HepG2 (cell line): ENCODE data around the gene ALDH1L2. TPM values are rescaled to one million over a fixed set of nuclear protein-coding genes. Genes with fewer than 3 reads are reported as not detected.

Experiments
- ATF4 ChIP-seq, 2 experiments: fragments of 450-650 bp in 1 of 2; sonication (generic) in 1 of 2; formaldehyde crosslinking; IDR thresholded peaks; 2 replicates each; pipeline versions ENCODE4 v1.5.0 to v1.8.0; 2020 to 2022; ENCODE audit warnings: mild to moderate bottlenecking in 1 of 2, missing genetic modification reagents in 1 of 2
- ATRX ChIP-seq: sonication (generic); formaldehyde crosslinking; IDR thresholded peaks from 2 replicates; pipeline ENCODE4 v1.4.0; 2020; ENCODE audit warnings: missing genetic modification reagents, borderline replicate concordance
- CBX2 ChIP-seq, 2 experiments: fragments of 200-600 bp in 1 of 2; sonication (generic); formaldehyde crosslinking in 1 of 2; IDR thresholded peaks; 2 replicates each; pipeline versions ENCODE4 v1.7.0 to v1.8.1; 2018 to 2022; ENCODE audit warnings: low read depth in 2 of 2, low read length in 1 of 2, mild to moderate bottlenecking in 1 of 2, missing genetic modification reagents in 1 of 2
- CTCF ChIP-seq: sonication (generic); formaldehyde crosslinking; IDR thresholded peaks from 2 replicates; pipeline ENCODE4 v1.5.0; 2020; ENCODE audit warnings: mild to moderate bottlenecking, missing genetic modification reagents, moderate library complexity
- HES4 ChIP-seq: sonication (generic); formaldehyde crosslinking; IDR thresholded peaks from 2 replicates; pipeline ENCODE4 v1.9.0; 2021; ENCODE audit warnings: mild to moderate bottlenecking, missing genetic modification reagents, borderline replicate concordance
- HNRNPH1 ChIP-seq: fragments of 200-400 bp; formaldehyde crosslinking; optimal IDR thresholded peaks from 2 replicates; pipeline ENCODE3; 2017; ENCODE audit warnings: mild to moderate bottlenecking, low read depth, low read length
- HNRNPUL1 ChIP-seq: fragments of 200-400 bp; formaldehyde crosslinking; IDR thresholded peaks from 2 replicates; pipeline ENCODE4 v1.6.1; 2017; ENCODE audit warnings: low read depth, mild to moderate bottlenecking, low read length, moderate library complexity
- KDM5B ChIP-seq: sonication (generic); formaldehyde crosslinking; IDR thresholded peaks from 2 replicates; pipeline ENCODE4 v1.4.0; 2020; ENCODE audit warnings: missing genetic modification reagents, mild to moderate bottlenecking, borderline replicate concordance
- LRRFIP1 ChIP-seq: sonication (generic); formaldehyde crosslinking; conservative IDR thresholded peaks from 2 replicates; pipeline ENCODE4 v1.4.0; 2020; ENCODE audit warnings: missing genetic modification reagents
- MNT ChIP-seq: fragments of 450-650 bp; IDR thresholded peaks from 2 replicates; pipeline ENCODE4 v1.6.1; 2016
- MZF1 ChIP-seq: sonication (generic); formaldehyde crosslinking; IDR thresholded peaks from 2 replicates; pipeline ENCODE4 v1.8.1; 2023; ENCODE audit warnings: mild to moderate bottlenecking, missing genetic modification reagents, borderline replicate concordance
- NCOA2 ChIP-seq: sonication (generic); formaldehyde crosslinking; IDR thresholded peaks from 2 replicates; pipeline ENCODE4 v1.8.0; 2022; ENCODE audit warnings: inconsistent platforms
- RBAK ChIP-seq: sonication (generic); formaldehyde crosslinking; IDR thresholded peaks from 2 replicates; pipeline ENCODE4 v1.5.1; 2020; ENCODE audit warnings: mild to moderate bottlenecking, missing genetic modification reagents
- TIGD3 ChIP-seq: sonication (generic); formaldehyde crosslinking; IDR thresholded peaks from 2 replicates; pipeline ENCODE4 v1.5.1; 2020; ENCODE audit warnings: mild to moderate bottlenecking, missing genetic modification reagents, borderline replicate concordance
- ZNF101 ChIP-seq: sonication (generic); formaldehyde crosslinking; IDR thresholded peaks from 2 replicates; pipeline ENCODE4 v1.4.0; 2020; ENCODE audit warnings: mild to moderate bottlenecking, low read depth, missing genetic modification reagents, borderline replicate concordance
- ZNF224 ChIP-seq: sonication (generic); formaldehyde crosslinking; IDR thresholded peaks from 2 replicates; pipeline ENCODE4 v1.5.0; 2020; ENCODE audit warnings: mild to moderate bottlenecking, missing genetic modification reagents
- ZNF232 ChIP-seq: sonication (generic); formaldehyde crosslinking; IDR thresholded peaks from 2 replicates; pipeline ENCODE4 v1.4.0; 2020; ENCODE audit warnings: missing genetic modification reagents, borderline replicate concordance
- ZNF788 ChIP-seq: sonication (generic); formaldehyde crosslinking; IDR thresholded peaks from 2 replicates; pipeline ENCODE4 v1.5.0; 2020; ENCODE audit warnings: mild to moderate bottlenecking, missing genetic modification reagents, borderline replicate concordance
- ZSCAN30 ChIP-seq: sonication (generic); formaldehyde crosslinking; IDR thresholded peaks from 2 replicates; pipeline ENCODE4 v1.5.0; 2020; ENCODE audit warnings: mild to moderate bottlenecking, missing genetic modification reagents
- polyA plus RNA-seq, 8 experiments: library from polyadenylated mRNA; depleted of rRNA in 3 of 8; stranded (reverse) in 7 of 8; unstranded in 1 of 8; fragments of >200 nt; fragmentation: Illumina TruSeq in 4 of 8; extraction: Trizol in 4 of 8; gene quantifications; 2 replicates each; pipeline versions ENCODE4 v1.2.1 to v1.2.3, GENCODE V29; 2011 to 2016; ENCODE audit warnings: low read depth in 4 of 8, missing spikeins in 1 of 8, mixed read lengths in 1 of 8; ENCODE audit not compliant: insufficient read depth in 1 of 8
- total RNA-seq, 5 experiments: library from RNA; depleted of rRNA; stranded (reverse); fragments of >200 nt; fragmentation: Illumina TruSeq; extraction: Trizol; gene quantifications; 2 replicates each; pipeline ENCODE4 v1.2.3, GENCODE V29; 2016; ENCODE audit warnings: low read depth in 1 of 5

Gene ALDH1L2
- total and polyA plus RNA-seq, 2 of the 13 experiments (the other 11 are each of a cell fraction or from before 2014, with no cell fraction given): 0.40 to 4.6 TPM

GRCh38 chr12:105107494-105108371 is 23.5 kb upstream of the ALDH1L2 start, which contains the start of gene WASHC4 (continued):
- no peak for TF ChIP-seq LRRFIP1
- TF ChIP-seq HNRNPUL1: peak; percentile 70; the same call in 1 of the 2 replicates
- no peak for TF ChIP-seq MZF1
- TF ChIP-seq HNRNPH1: peak; percentile 27
- TF ChIP-seq NCOA2 (CRISPR knock-in tag): peak; percentile 57; the same call in 1 of the 2 replicates
- peak; percentile 97 for TF ChIP-seq KDM5B (CRISPR knock-in tag)
- peak; percentile 96 for TF ChIP-seq ZNF788 (CRISPR knock-in tag)
- peak; percentile 79; the same call in 1 of the 2 replicates for TF ChIP-seq ZNF232 (CRISPR knock-in tag)
- 0 out of 2 replicates have a peak, but pooled peaks have one; percentile 63 for TF ChIP-seq TIGD3 (CRISPR knock-in tag)
- TF ChIP-seq HES4 (CRISPR knock-in tag): peak; percentile 92
- TF ChIP-seq CTCF (CRISPR knock-in tag): no peak; the same call in 1 of the 2 replicates
- peak in 1 of 2 experiments; percentile 60; a peak in 2 of 4 replicates for TF ChIP-seq ATF4 (CRISPR knock-in tag; IDR thresholded peaks at IDR 0.05)
- TF ChIP-seq MNT: peak; percentile 50
- TF ChIP-seq ZNF224 (CRISPR knock-in tag): no peak; the same call in none of the 2 replicates
- TF ChIP-seq ZNF101 (CRISPR knock-in tag): peak; percentile 30; the same call in 1 of the 2 replicates
- no peak for TF ChIP-seq CBX2 (IDR thresholded peaks at IDR 0.05; ENCODE audit: low read depth, low read length)
- no peak for TF ChIP-seq CBX2 (CRISPR knock-in tag; IDR thresholded peaks at IDR 0.05; ENCODE audit: low read depth)
- no peak for TF ChIP-seq ATRX
- TF ChIP-seq ZSCAN30 (CRISPR knock-in tag): peak; percentile 84; the same call in 1 of the 2 replicates
- TF ChIP-seq RBAK (CRISPR knock-in tag): peak; percentile 29; the same call in 1 of the 2 replicates
